Amniotic epithelial cell (primary cell): ENCODE results near the gene RNGTT.
A peak's percentile ranks its signal among the peaks of the same experiment; 100 is the strongest.
"Not testable (repeated sequence)": the region's sequence is repeated elsewhere in the genome, so short reads cannot be mapped to it uniquely, and the experiment has no call there.

ENCODE experiments used
- DNase-seq: peaks from one replicate; pipeline ENCODE4 v3.0.0-alpha.2; 2010; ENCODE audit warnings: low read depth

The RNGTT gene

GRCh38 chr6:88716399-88716798, 247.0 kb downstream of the RNGTT start:
- DNase-seq: not testable (repeated sequence)

- no peak for DNase-seq
These were observed 251.0 kb downstream of the RNGTT start for GRCh38 chr6:88712243-88712936.

GRCh38 chr6:88709819-88710246, 253.6 kb downstream of the RNGTT start:
- no peak for DNase-seq

- peak; percentile 60 for DNase-seq
These were observed 255.1 kb downstream of the RNGTT start for GRCh38 chr6:88708197-88708744.

GRCh38 chr6:88705601-88706000, 257.8 kb downstream of the RNGTT start:
- peak; percentile 59 for DNase-seq

- DNase-seq: peak; percentile 83
These were observed 258.4 kb downstream of the RNGTT start for GRCh38 chr6:88704980-88705379.

GRCh38 chr6:88702956-88703556, 260.4 kb downstream of the RNGTT start:
- no peak for DNase-seq

- peak; percentile 34 for DNase-seq
These were observed 264.8 kb downstream of the RNGTT start for GRCh38 chr6:88698661-88699060.

- no peak for DNase-seq
These were observed 267.5 kb downstream of the RNGTT start for GRCh38 chr6:88695937-88696336.

- DNase-seq: no peak
These were observed 279.7 kb downstream of the RNGTT start for GRCh38 chr6:88683734-88684133.

- DNase-seq: no peak
These were observed 282.8 kb downstream of the RNGTT start for GRCh38 chr6:88680654-88681053.

GRCh38 chr6:88679841-88680240, 283.6 kb downstream of the RNGTT start:
- no peak for DNase-seq

GRCh38 chr6:88677356-88677755, 286.1 kb downstream of the RNGTT start:
- DNase-seq: no peak

- DNase-seq: no peak
These were observed 291.8 kb downstream of the RNGTT start for GRCh38 chr6:88671624-88672023.

GRCh38 chr6:88670369-88670768, 293.0 kb downstream of the RNGTT start:
- no peak for DNase-seq

GRCh38 chr6:88669475-88669874, 293.9 kb downstream of the RNGTT start:
- no peak for DNase-seq

GRCh38 chr6:88666901-88667300, 296.5 kb downstream of the RNGTT start:
- no peak for DNase-seq

- no peak for DNase-seq
These were observed 298.3 kb downstream of the RNGTT start for GRCh38 chr6:88665131-88665530.

GRCh38 chr6:88663801-88664200, 299.6 kb downstream of the RNGTT start:
- no peak for DNase-seq

GRCh38 chr6:88662653-88663174, 300.7 kb downstream of the RNGTT start:
- no peak for DNase-seq

- no peak for DNase-seq
These were observed 301.2 kb downstream of the RNGTT start for GRCh38 chr6:88662163-88662580.

GRCh38 chr6:88661136-88661535, 302.3 kb downstream of the RNGTT start:
- no peak for DNase-seq

GRCh38 chr6:88655586-88655985, 307.8 kb downstream of the RNGTT start:
- no peak for DNase-seq
